NCI-H1417 (cell line): ENCODE measurements around the gene CCDC106.

Experiments
- DNase-seq, 3 experiments: peaks; one replicate each; lab custom pipeline; 2025; lab: John Stamatoyannopoulos, UW

The CCDC106 gene

GRCh38 chr19:55647732-55648584 is at the start of gene CCDC106:
TSS of gene CCDC106 (plus strand) at chr19:55648212. CDS start at chr19:55649047, 835 bp downstream.
- DNase-seq, result peak; percentile 71 to 83 (median 72)

- peak; percentile 93 to 97 (median 95) for DNase-seq
Observed at GRCh38 chr19:55598719-55599467, 49.1 kb upstream of the CCDC106 start.

- DNase-seq, result peak; percentile 98 to 99 (median 99)
Observed at GRCh38 chr19:55599468-55599841, 48.6 kb upstream of the CCDC106 start, which contains the start of gene FIZ1. TSS of gene FIZ1 (minus strand) at chr19:55599517. CDS start at chr19:55597865, 1,652 bp downstream.

GRCh38 chr19:55599842-55600661 is 48.0 kb upstream of the CCDC106 start, which contains the start of gene ZNF524:
TSS of gene ZNF524 (plus strand) at chr19:55600288. CDS start at chr19:55602113, 1,825 bp downstream.
- DNase-seq, result peak; percentile 96 to 99 (median 98)

- no peak for DNase-seq
Observed at GRCh38 chr19:55600662-55601028, 47.4 kb upstream of the CCDC106 start.

GRCh38 chr19:55601084-55601483 is 46.9 kb upstream of the CCDC106 start:
- peak in 1 of 3 experiments; percentile 44 for DNase-seq

GRCh38 chr19:55602104-55603001 is 45.7 kb upstream of the CCDC106 start:
- DNase-seq, result no peak

GRCh38 chr19:55603115-55603514 is 44.9 kb upstream of the CCDC106 start:
- no peak for DNase-seq

- no peak for DNase-seq
Observed at GRCh38 chr19:55603581-55604292, 44.3 kb upstream of the CCDC106 start.

- peak; percentile 95 to 98 (median 97) for DNase-seq
Observed at GRCh38 chr19:55605207-55605636, 42.8 kb upstream of the CCDC106 start.

GRCh38 chr19:55605637-55606470 is 42.2 kb upstream of the CCDC106 start, which contains the start of gene ZNF865:
TSS of gene ZNF865 (plus strand) at chr19:55605647. CDS start at chr19:55613619, 7,972 bp downstream.
- peak; percentile 64 to 85 (median 71) for DNase-seq

GRCh38 chr19:55606471-55606787 is 41.6 kb upstream of the CCDC106 start:
- no peak for DNase-seq

GRCh38 chr19:55606817-55607216 is 41.2 kb upstream of the CCDC106 start:
- no peak for DNase-seq

- no peak for DNase-seq
Observed at GRCh38 chr19:55609326-55609725, 38.7 kb upstream of the CCDC106 start.

GRCh38 chr19:55611300-55611982 is 36.6 kb upstream of the CCDC106 start:
- no peak for DNase-seq

GRCh38 chr19:55611983-55612645 is 35.9 kb upstream of the CCDC106 start:
- DNase-seq, result no peak

- DNase-seq, result no peak
Observed at GRCh38 chr19:55613396-55613795, 34.6 kb upstream of the CCDC106 start.
